Measurements from ENCODE around the gene ARCN1. TPM values are rescaled to one million over a fixed set of nuclear protein-coding genes. Genes with fewer than 3 reads are reported as not detected.

The ARCN1 gene
- total RNA-seq, result 100 to 1,000 TPM; 103 to 111 TPM

GRCh38 chr11:118572061-118572980, at the start of gene ARCN1:
ARCN1 (plus strand) TSS chr11:118572409; CDS start chr11:118572548, 139 bp downstream.
- H3K4me1 ChIP-seq, result peaks cover 0 to 42% of the 10 kb centered on the region in 2 donors
- peak within 1 kb of the TSS; percentile 95 to 99 for H3K27ac ChIP-seq
- H3K4me3 ChIP-seq, result peak within 1 kb of the TSS; percentile 82 to 97
- no peaks in the 10 kb centered on the region for H3K36me3 ChIP-seq
- no peak for TF ChIP-seq CTCF (IDR thresholded peaks at IDR 0.05)
- peak; percentile 77 for DNase-seq (ENCODE audit: low spot score)
- H3K27me3 ChIP-seq, result no peaks in the 10 kb centered on the region
- H3K9me3 ChIP-seq, result no peaks in the 10 kb centered on the region

GRCh38 chr11:118522571-118523072, 49.6 kb upstream of the ARCN1 start:
- peaks cover 0 to 23% of the 10 kb centered on the region in 2 donors for H3K4me1 ChIP-seq
- no peaks in the 10 kb centered on the region for H3K27me3 ChIP-seq
- DNase-seq (ENCODE audit: low spot score), result no peak
- TF ChIP-seq CTCF (IDR thresholded peaks at IDR 0.05), result peak in 1 of 2 donors; percentile 50
- H3K36me3 ChIP-seq, result peaks cover 39% of the 10 kb centered on the region
- H3K27ac ChIP-seq, result peak overlapping the region in 1 of 2 donors; percentile 42
- H3K4me3 ChIP-seq, result no peak overlapping the region
- no peaks in the 10 kb centered on the region for H3K9me3 ChIP-seq

- Histone ChIP-seq H3K36me3 (peaks cover 34% of the 10 kb centered on the region), H3K9me3 (no peaks in the 10 kb centered on the region), H3K27me3 (no peaks in the 10 kb centered on the region), H3K4me3 (no peak overlapping the region), H3K4me1 (peaks cover 0 to 25% of the 10 kb centered on the region in 2 donors), H3K27ac (no peak overlapping the region)
- no peak for DNase-seq (ENCODE audit: low spot score)
- TF ChIP-seq CTCF (IDR thresholded peaks at IDR 0.05), result no peak
Observed at GRCh38 chr11:118524356-118524755, 47.9 kb upstream of the ARCN1 start.

DNA sequence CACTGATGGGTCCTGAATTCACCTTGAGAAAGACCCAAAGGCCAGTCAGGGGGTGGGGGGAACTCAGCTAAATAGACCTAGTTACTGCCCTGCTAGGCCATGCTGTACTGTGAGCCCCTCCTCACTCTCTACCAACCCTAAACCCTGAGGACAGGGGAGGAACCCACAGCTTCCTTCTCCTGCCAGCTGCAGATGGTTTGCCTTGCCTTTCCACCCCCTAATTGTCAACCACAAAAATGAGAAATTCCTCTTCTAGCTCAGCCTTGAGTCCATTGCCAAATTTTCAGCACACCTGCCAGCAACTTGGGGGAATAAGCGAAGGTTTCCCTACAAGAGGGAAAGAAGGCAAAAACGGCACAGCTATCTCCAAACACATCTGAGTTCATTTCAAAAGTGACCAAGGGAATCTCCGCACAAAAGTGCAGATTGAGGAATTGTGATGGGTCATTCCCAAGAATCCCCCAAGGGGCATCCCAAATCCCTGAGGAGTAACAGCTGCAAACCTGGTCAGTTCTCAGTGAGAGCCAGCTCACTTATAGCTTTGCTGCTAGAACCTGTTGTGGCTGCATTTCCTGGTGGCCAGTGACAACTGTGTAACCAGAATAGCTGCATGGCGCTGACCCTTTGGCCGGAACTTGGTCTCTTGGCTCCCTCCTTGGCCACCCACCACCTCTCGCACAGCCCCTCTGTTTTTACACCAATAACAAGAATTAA, 47.3 kb upstream of the ARCN1 start:
- TF ChIP-seq CTCF (IDR thresholded peaks at IDR 0.05), result no peak
- Histone ChIP-seq H3K9me3 (no peaks in the 10 kb centered on the region), H3K27ac (no peak overlapping the region), H3K27me3 (no peaks in the 10 kb centered on the region), H3K36me3 (peaks cover 28% of the 10 kb centered on the region), H3K4me3 (no peak overlapping the region), H3K4me1 (peaks cover 0 to 31% of the 10 kb centered on the region in 2 donors)
- no peak for DNase-seq (ENCODE audit: low spot score)

DNA sequence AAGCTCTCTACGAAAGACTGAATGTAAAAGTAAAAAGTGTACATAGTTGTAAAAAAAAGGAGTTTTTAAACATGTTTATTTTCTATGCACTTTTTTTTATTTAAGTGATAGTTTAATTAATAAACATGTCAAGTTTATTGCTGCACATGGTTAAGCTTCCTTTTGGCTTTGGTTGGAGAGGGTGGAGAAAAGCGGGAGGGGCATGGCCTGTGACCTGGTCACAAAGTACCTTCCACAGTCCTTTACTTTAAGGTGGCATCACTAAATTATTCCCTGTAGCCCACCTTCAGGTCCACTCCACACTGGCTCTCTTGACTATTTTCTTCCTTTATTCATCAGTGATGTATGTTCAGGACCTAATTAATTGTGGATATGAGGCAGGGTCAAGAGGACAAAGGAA, 45.5 kb upstream of the ARCN1 start:
- Histone ChIP-seq H3K4me3 (no peak overlapping the region), H3K27me3 (no peaks in the 10 kb centered on the region), H3K4me1 (peaks cover 0 to 41% of the 10 kb centered on the region in 2 donors), H3K27ac (no peak overlapping the region), H3K36me3 (peaks cover 10% of the 10 kb centered on the region), H3K9me3 (no peaks in the 10 kb centered on the region)
- TF ChIP-seq CTCF (IDR thresholded peaks at IDR 0.05), result no peak
- DNase-seq (ENCODE audit: low spot score), result no peak

Measured in right atrium auricular region (tissue), 2 donors.